ENCODE data around the gene MBP.

Gene MBP

DNA sequence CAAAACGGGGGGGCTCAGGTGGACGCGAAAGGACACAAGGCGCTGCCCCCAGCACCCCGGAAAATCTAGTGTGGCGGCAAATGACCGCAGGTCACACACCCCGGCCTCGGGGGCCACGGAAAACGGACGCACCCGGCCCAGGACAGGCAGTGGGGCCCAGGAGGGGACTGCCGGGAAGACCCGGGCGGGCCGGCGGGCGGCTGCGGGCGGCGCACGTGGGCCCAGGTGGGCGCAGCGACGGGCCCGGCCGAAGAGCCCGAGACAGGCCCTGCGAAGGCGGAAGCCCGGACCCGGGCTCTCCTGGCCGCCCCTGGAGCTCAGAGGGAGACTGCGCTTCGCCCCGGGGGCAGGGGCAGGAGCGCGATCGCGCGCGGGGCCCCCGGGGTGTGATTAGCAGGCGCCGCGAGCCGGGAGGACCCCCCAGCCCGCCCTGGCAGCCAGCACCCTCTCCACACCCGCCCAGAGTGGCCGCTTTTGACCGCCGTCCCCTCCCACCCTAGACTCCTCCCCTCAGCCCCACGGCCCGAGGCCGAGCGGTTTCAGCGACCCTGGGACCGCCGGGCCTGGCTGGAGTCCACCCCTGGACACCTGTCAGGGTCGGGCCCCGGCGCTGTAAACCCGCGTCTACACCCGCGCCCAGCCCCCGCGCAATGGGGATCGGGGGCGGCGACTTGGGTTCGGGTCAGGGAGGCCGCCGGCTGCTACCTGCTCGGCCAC lies 773 bp downstream of the MBP start:
- DNase-seq = peak; percentile 14

DNA sequence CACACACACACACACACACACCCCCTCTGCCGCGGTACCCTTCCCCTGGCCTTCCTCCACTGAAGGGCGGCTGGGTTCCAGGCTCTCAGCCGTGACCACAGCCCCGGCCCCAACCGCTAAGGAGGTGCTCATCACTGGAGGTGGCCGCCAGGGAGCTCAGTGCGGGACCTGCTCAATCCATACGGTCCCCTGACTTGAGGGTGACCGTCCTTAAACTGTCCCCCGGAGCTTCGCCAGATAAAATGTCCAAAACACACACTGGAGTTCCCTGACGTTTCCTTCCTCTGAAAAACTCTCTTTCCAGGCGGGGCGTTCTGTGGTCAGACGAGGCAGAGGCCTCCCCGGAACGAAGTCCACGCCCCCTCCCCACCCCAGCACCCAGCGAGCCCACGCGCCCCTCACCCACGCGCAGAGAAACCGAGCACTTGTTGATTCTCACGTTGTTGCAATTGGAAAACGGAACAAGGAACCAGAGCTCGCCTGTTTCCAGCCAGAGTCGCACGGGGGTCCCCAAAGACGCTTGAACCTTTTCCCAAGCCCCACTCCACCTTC lies 1.4 kb downstream of the MBP start:
- DNase-seq = no peak

DNA sequence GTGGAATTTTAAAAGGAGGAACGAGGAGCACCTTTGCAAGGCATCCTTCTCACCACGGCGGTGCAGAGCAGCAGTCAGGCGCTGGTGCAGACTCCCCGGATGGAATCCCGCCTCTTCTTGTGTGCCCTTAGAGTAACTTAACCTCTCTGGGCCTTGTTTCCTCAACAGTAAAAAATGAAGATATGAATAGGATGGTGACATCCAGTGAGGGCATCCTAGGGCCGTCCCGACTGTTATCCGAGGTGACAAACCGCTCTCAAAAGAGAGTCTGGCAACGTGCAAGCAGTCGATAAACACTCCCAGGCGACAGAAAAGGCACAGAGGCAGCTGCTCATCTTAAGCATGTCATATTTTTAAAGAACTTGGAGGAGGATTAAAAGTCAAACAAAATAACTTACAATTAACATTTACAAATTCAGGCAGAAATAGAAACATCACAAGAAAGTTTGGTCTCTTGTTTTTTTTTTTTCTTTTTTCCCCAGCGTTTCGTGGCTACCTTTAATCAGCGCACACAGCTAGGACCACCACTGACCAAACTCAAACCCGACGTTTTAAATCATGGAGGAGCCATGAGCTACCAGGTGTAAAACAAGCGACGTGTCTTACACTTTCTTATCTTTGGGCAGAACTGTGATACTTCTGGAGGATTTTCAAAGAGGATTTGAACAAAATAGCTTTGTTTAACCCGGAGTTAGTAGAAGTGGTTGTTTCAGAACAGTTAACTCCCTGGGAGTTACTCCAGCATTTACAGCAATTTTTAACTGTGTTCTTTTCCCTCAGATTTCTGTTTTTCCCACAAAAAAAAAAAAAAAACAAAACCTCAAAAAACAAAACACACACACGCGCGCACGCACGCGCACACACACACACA lies 2.1 kb downstream of the MBP start:
- DNase-seq = no peak

DNA sequence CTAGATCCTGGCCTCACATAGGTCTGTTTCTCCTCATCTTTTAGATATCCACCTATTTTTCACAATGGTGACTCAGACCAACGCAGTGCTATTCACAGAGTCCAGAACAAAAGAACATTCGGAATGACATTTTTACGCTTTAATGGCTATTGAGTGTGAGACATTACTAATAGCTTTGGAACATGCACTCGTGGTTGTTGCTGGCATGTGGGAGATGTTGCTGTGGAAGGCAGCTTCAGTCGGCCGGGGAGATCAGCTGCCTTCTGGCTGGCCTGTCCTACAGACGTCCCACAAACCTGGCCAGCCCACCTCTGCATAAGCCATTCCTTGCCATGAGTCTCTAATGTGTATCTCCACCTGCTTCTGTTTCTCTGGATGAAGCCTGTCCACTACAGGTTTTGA lies 3.4 kb downstream of the MBP start:
- DNase-seq = peak; percentile 3

DNA sequence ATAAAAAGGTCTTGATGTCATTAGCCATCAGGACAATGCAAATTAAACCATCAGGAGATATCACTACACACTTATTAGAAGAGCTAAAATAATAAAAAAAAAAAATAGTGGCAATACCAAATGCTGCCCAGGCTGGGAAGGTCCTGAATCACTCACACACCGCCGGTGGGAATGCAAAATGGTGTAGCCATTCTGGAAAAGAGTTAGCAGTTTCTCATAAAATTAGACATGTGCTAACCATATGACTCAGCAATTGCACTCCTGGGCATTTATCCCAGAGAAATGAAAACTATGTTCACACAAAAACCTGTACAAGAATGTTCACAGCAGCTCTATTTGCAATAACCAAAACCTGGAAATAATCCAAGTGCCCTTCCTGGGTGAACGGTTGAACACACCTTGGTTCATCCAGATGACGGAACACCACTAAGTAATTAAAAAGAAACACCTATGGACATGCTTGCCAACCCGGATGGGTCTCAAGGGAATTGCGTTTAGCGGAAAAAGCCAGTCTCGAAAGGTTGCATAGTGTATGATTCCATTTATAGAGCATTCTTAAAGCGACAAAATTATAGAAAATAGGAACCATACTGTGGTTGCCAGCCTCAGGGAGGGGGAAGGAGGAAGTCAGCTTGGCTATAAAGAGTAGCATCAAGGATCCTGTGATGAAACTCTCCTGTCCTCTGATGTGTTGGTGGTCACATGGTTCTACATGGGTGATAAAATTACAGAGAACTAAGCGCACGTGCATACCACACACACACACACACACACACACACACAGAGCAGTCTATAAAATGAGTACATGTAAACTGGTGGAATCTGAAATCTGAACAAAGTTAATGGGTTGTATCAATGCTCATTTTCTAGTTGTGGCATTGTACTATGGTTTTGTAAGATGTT lies 4.6 kb downstream of the MBP start:
- DNase-seq = peak; percentile 82

DNA sequence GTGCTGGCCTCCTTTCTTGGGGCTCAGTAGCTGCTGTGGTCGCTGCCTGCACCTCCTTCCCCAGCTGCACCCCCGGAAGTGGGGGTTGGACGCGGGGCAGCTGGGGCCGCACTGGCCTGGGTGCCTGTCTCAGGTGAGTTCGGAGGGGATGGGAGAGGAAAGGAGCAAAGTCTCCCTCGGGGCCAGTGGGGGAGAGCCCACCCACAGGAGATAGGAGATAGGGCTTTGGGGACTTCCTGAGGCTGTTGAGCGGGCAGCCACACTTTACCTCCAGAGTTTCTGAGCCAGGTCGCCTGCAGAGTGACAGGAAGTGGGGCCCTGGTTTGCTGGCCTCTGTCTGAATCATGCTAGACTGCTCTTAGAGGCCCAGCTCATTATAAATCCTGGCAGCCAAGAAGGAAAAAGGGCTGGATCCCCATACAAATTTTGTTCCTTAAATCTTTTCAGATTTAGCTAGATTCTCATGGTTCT lies 8.1 kb downstream of the MBP start:
- DNase-seq = no peak

DNA sequence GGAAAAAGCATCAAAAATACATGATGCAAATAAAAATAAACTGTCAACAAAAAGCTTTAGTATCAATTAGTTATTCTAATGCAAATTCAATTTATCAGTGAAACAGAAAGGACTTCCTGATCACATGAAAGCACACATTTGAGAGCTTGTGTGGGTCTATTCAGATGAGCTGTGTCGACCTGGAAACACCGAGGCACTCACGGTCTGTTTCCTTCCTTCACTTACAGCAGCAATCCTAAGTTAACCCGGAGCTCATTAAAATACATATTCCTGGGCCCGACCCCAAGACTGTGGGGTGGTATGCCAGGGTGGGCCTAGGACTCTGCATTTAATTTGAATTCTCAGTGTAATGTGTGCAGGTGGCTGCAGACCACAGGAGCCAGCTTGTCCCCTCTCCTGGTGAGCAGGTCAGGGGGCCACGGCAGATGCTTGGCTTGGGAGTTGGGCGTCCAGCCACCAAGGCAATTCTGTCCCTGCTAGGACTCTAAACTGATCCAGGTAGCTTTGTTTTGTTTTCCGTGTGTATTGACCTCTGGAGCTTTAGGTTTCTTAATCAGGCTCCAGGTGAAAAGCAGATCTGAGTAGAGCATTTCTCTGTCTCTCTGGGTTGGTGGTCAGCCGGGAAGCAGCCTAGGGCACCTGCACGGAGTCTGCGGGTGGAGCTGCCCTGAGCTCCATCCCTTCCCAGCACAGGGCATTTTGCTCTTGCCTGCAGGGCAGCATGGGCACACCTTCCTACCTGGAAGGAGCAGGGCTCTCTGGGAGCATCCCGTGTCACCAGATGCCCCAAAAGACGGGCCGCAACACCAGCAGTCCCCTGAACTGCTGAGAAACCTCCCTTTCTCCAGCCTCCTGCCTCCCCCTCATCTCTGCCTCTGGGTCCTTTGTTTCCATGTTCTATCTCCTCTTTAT lies 9.0 kb downstream of the MBP start:
- no peak for DNase-seq

DNA sequence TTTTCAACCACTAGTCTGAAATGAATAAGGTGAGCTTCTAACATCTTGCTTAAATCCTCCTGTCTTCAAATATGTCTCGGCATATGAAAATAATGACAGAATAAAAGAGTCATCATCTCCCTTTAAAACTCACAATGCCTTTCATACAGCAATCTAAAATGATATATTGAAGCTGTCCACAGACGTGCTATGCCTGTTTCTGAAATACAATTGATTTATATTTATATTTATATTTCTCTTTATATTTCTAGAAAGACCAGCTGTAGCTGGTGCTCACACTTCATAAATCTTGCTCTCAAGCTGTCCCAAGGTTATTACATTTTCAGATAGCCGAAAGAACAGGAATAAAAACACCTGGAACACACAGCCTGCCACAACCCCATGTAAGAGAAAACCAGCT lies 11.1 kb downstream of the MBP start:
- DNase-seq = no peak

DNA sequence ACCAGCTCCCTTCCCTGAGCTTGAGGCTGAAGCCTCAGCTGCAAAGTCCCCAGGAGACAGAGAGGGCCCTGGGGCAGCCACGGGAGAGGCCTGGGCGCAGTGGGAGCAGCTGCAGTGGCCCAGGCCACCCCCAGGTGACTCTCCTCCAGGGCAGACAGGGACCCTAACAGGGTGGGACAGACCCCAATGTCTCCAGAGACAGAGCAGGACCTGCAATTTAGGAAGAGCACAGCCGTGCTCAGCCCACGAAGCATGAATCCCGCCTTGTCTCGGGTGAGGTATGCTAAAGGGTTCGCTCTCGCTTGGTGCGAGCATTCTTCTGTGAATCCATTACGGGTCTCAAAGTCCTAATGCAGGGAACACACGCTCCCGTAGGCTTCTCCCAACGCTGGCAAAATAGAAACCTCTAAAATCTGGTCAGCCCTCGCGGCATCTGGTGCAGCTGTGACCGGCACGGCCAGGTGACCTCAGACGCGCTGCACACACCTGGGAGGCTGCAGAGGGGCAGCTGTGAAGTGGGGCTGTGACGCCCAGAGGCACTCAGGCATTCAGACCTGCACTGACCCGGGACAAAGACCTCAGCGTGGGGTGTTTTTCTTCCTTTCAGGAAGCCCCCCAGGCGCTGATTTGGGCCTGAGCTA lies 12.6 kb downstream of the MBP start:
- no peak for DNase-seq

DNA sequence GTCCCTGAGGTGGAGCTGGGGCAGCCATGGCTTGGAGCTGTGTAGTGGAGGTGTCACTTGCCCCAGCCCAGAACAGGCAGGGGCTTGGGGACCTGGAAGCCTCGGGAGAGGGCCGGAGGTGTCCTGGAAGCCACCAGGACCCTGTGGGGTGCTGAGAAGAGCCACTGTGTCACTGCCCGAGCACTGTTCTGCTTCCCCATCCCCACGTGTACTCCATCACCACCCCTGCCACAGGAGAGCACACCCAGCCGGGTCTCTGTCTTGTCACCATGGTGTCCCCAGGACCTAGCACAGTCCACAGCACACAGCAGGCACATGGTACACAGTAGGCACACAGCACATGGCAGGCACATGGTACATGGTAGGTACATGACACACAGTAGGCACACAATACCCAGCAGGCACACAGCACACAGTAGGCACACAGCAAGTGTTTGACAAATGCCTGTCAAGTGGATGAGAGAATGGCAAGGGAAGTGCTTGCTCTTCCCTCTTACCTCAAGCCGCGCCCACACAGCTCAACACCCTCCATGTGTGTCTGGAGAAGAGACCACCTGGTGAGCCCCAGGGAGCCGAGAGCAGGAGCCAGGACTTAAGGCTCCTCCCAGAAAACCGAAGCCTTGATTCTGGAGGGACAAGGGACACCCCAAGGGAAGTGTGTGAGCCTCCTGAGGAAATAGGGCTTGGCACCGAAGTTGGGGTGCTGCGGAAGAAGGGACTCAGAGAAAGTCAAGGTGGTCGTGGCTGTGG lies 13.3 kb downstream of the MBP start:
- DNase-seq = no peak

DNA sequence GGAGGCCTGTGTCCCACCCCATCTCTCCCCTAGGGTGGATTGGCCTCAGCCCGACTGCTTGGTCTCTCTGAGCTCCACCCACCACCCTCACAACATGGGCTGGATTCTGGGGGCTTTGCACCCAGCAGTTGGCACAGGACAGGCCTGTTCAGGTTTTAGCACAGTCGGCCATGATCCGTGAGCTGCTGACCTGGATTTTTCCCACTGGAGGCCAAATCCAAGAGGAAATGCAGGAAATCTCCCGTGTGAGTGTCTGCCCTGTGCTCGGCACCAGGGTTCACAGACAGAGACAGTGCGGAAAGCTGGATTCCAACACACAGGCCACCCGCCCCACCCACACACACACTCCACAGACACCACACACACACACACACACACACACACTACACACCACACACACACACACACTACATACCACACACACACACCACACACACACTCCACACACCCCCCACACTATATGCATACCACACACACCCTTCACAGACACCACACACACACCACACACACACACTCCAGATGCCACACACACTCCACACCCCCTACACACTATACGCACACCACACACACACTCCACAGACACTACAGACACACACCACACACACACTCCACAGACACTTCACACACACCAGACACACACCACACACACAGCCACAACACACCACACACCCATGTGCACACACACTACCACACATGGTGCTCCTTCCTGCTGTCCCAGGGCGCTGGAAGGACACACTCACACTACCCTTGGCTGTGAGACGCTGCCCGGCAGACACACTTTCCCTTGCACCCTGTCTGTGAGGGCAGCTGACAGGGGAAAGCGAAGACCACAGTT lies 14.1 kb downstream of the MBP start:
- no peak for DNase-seq

DNA sequence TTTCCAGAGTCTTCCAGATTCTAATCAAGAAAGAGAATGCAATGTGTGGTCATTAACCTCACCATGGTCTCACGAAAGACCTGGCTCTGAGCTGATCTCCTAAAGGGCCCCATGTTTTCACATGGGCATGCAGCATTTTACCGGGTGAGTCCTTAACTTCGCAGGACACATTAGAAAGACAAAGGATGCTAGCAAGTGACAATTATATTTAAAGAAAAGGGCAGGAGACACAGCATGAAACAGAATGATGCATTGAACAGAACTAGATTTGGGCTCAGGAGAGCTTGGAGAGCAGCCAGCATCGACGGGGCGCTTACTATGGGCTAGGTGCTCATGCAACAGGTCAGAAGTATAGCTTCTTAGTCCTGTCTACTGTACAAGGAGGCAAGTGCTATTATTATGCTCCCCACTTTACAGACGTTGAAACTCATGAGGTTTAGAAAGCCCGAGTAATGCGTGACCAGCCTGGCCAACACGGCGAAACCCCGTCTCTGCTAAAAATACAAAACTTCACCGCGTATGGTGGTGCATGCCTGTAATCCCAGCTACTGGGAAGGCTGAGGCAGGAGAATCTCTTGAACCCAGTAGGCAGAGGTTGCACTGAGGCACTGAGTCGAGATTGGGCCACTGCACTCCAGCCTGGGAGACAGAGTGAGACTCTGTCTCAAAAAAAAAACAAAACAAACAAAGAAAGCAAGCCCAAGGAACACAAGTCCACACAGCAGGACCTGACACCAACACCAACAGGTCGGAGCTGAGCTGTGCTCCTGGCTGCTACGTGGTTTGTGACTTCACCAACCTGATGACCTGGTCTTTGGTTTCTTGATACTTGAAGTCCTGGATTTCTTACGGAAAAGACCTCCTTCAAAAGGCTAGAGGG lies 16.1 kb downstream of the MBP start:
- DNase-seq = no peak

DNA sequence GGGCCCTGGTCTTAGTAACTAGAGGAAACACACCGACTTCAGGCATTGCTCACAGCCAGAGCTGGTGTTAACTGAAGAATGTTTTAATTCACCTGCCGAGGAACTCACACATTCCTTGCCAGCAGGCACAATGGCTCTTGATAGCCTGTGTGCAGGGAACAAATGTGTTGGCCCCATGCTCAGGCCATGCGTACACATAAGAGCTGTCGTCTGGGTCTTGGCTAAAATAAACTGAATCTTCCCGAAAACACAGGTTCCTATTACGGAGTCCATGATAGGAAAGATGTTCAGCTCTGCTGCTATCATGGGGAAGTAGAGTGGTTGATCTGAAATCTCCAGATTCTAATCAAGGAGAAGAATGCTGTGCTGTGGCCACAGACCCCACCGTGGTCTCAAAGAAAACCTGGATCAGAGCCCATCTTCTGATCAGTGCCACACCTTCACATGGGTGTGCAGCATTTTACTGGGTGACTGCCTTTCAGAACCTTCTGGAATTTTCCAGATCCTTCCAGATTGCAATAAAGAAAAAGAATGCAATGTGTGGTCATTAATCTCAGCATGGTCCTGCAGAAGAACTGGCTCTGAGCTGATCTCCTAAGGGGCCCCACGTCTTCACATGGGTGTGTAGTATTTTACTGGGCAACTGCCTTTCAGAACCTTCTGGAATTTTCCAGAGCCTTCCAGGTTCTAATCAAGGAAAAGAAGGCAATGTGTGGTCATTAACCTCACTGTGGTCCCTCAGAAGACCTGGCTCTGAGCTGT lies 17.2 kb downstream of the MBP start:
- peak; percentile 2 for DNase-seq

DNA sequence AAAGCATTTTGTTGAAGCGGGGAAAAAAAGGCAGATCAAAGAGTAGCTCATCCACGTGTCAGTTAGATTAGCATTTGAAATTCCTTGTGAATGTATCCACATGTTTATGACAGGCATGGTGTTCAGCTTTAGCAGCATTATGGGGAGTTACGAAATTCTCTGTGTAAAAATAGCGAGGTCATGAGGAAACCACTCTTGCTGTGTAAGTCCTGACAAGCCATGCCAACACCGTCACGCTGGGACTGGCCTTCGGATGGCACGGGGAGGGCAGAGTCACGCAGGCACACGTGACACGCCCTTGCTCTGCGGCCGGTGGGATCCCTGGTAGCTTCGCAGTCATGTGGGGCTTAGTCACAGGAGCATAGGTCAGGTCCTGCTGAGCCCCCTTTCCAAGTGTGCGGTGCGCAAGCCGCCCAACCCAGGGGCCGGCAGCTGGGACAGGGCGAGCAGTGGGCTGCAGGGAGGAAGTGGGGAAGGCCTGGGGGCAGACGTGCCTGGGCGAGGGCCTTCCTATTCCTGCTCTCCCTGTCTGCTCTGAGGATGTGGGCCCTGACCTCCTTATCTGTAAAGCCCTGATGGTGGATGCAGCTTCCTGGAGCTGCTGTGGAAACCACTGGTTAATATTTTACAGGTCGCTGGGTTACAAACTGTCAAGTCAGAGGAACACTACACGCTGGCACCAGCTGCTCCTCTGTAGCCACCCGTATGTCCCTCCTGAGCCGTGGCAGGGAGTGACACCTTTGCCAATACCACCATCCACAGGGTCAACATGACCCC lies 18.0 kb downstream of the MBP start:
- peak; percentile 89 for DNase-seq

DNA sequence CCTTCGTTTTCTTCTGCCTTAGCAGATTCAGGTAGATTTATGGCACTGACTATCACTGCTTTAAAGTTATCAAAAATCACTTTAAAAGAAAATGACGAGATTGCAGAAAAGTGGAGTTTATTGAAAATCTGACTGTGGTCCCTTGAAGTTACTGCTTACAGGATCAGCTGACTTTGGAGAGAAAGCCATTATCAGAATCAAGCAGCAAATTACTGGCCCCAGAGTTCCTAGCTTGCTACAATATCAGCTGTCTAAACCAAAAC lies 18.5 kb downstream of the MBP start:
- DNase-seq = no peak

DNA sequence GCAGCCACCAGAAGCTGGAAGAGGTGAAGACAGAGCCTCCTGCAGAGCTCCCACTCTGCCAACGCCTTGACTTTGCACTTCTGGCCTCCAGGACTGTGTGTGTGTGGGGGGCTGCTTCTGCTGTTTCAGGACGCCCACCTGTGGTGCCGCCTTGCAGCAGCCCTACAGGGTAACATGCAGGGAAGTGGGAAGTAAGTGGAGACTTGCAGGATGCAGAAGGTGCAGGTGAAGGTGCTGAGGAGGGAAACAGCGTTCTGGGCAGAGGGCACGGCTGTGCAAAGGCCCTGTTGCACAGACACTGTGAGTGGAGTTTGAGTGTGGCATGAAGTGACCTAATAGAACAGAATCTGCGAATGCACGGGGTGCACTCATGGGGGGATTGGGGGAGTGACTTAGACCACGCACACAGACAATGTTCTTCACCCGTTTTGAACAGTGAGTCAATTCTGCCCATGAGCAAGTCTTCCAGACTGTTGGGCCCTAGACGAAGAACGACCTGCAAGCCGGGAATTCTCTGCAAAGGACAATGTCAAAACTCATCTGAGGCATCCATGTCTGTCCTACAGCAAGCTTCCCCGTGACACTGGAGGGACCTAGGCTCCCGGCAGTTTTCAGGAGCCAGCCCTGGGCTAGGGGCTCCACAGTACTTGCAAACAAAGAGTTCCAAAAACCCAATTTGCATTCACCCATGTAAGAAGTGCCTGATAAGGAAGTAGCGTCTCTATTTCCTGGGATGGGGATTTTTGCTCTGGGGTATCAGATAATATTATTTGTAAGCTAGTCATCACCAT lies 19.0 kb downstream of the MBP start:
- DNase-seq = no peak

All from NCI-H226 (cell line).